SK-N-SH (cell line): ENCODE measurements around the gene SMG7. TPM values are rescaled to one million over a fixed set of nuclear protein-coding genes. Genes with fewer than 3 reads are reported as not detected.

Experiments
- CTCF ChIA-PET: fragments of 300-600, 350-600 bp; formaldehyde crosslinking; extraction: SDS; loops from one replicate; lab custom pipeline; 2021; lab: Yijun Ruan, JAX
- POLR2A ChIA-PET: fragments of 350-600 bp; sonication (Branson Sonifier 250); formaldehyde crosslinking; extraction: SDS; loops from one replicate; lab custom pipeline; 2020; ENCODE audit warnings: antibody characterized with exemption, inconsistent platforms; lab: Yijun Ruan, JAX
- DNase-seq: peaks from one replicate; pipeline ENCODE4 v3.0.0; 2012
- H2AFZ ChIP-seq: fragments of 200-600 bp; sonication (generic); 2 replicates; pipeline ENCODE4 v1.8.1; 2016; ENCODE audit warnings: antibody characterized with exemption, mild to moderate bottlenecking, low read depth
- H3F3A ChIP-seq: fragments of 200-600 bp; sonication (generic); replicated peaks from 2 replicates; pipeline ENCODE3; 2016; ENCODE audit warnings: antibody characterized with exemption, mild to moderate bottlenecking; ENCODE audit not compliant: insufficient read depth
- H3K27ac ChIP-seq, 2 experiments: fragments of 200-500 bp in 1 of 2; fragments of 200-600 bp in 1 of 2; sonication (Bioruptor generic) in 1 of 2; sonication (generic), shearing (Covaris generic) in 1 of 2; 2 replicates each; pipeline versions ENCODE4 v1.5.1 to v1.6.1; 2014 to 2016; ENCODE audit warnings: low read depth in 2 of 2, inconsistent platforms in 1 of 2, low read length in 1 of 2, mild to moderate bottlenecking in 1 of 2, mixed read lengths in 1 of 2
- H3K27me3 ChIP-seq: fragments of 200-600 bp; sonication (generic), shearing (Covaris generic); 2 replicates; pipeline ENCODE4 v1.6.1; 2016; ENCODE audit warnings: mixed run types; ENCODE audit not compliant: insufficient read depth
- H3K36me3 ChIP-seq, 2 experiments: fragments of 200-500 bp in 1 of 2; fragments of 200-600 bp in 1 of 2; sonication (Bioruptor generic) in 1 of 2; sonication (generic) in 1 of 2; replicated peaks in 1 of 2; 2 replicates each; pipeline versions ENCODE3 to v1.5.1; 2014 to 2016; ENCODE audit warnings: low read length in 1 of 2, mild to moderate bottlenecking in 1 of 2; ENCODE audit not compliant: insufficient read depth in 2 of 2, control insufficient read depth in 1 of 2
- H3K4me1 ChIP-seq, 2 experiments: fragments of 200-500 bp in 1 of 2; fragments of 200-600 bp in 1 of 2; sonication (Bioruptor generic) in 1 of 2; sonication (generic), shearing (Covaris generic) in 1 of 2; 2 replicates each; pipeline versions ENCODE4 v1.5.1 to v1.6.1; 2014 to 2016; ENCODE audit warnings: low read depth in 1 of 2, low read length in 1 of 2, mixed run types in 1 of 2; ENCODE audit not compliant: insufficient read depth in 2 of 2, control insufficient read depth in 1 of 2
- H3K4me2 ChIP-seq: fragments of 200-600 bp; sonication (generic), shearing (Covaris generic); 2 replicates; pipeline ENCODE4 v1.6.1; 2017; ENCODE audit warnings: mixed run types
- H3K4me3 ChIP-seq, 2 experiments: fragments of 200-500 bp in 1 of 2; fragments of 200-600 bp in 1 of 2; sonication (Bioruptor generic) in 1 of 2; sonication (generic), shearing (Covaris generic) in 1 of 2; 2 replicates each; pipeline versions ENCODE4 v1.5.1 to v1.8.1; 2014 to 2016; ENCODE audit warnings: low read depth in 2 of 2, inconsistent platforms in 1 of 2, low read length in 1 of 2, mild to moderate bottlenecking in 1 of 2, mixed read lengths in 1 of 2, moderate library complexity in 1 of 2
- H3K79me2 ChIP-seq: fragments of 200-600 bp; sonication (generic); 2 replicates; pipeline ENCODE4 v1.8.1; 2017; ENCODE audit warnings: mild to moderate bottlenecking; ENCODE audit not compliant: insufficient read depth
- H3K9ac ChIP-seq: fragments of 200-600 bp; sonication (generic); 2 replicates; pipeline ENCODE4 v1.6.1; 2017; ENCODE audit warnings: mixed run types
- H3K9me2 ChIP-seq: fragments of 200-600 bp; sonication (generic); 2 replicates; pipeline ENCODE4 v1.6.1; 2017; ENCODE audit warnings: mixed run types
- H3K9me3 ChIP-seq: fragments of 200-600 bp; sonication (generic); 2 replicates; pipeline ENCODE4 v1.6.1; 2017; ENCODE audit warnings: mixed run types, mild to moderate bottlenecking, moderate library complexity
- H4K20me1 ChIP-seq: fragments of 200-600 bp; sonication (generic); 2 replicates; pipeline ENCODE4 v1.6.1; 2017; ENCODE audit warnings: mild to moderate bottlenecking, mixed run types; ENCODE audit not compliant: insufficient read depth
- FOXJ3 ChIP-seq: sonication (generic); formaldehyde crosslinking; IDR thresholded peaks from 2 replicates; pipeline ENCODE4 v1.5.1; 2020; ENCODE audit warnings: mild to moderate bottlenecking, missing genetic modification reagents
- GABPA ChIP-seq: IDR thresholded peaks from 2 replicates; pipeline ENCODE4 v1.4.0; 2012; ENCODE audit warnings: low read depth, mild to moderate bottlenecking
- NRF1 ChIP-seq: IDR thresholded peaks from 2 replicates; pipeline ENCODE4 v1.6.1; 2012; ENCODE audit warnings: low read depth, mild to moderate bottlenecking, low read length
- POLR2AphosphoS5 ChIP-seq: IDR thresholded peaks from 2 replicates; pipeline ENCODE4 v1.6.1; 2012; ENCODE audit warnings: low read depth, low read length
- RAD21 ChIP-seq: IDR thresholded peaks from 2 replicates; pipeline ENCODE4 v1.6.1; 2012; ENCODE audit warnings: mild to moderate bottlenecking, low read length
- RFX5 ChIP-seq: IDR thresholded peaks from 2 replicates; pipeline ENCODE4 v1.6.1; 2012; ENCODE audit warnings: mild to moderate bottlenecking, improper control_type of control experiment, low read length
- SMC3 ChIP-seq: IDR thresholded peaks from 2 replicates; pipeline ENCODE4 v1.6.1; 2012; ENCODE audit warnings: low read depth, low read length, improper control_type of control experiment
- TAF1 ChIP-seq: IDR thresholded peaks from 2 replicates; pipeline ENCODE4 v1.6.1; 2012; ENCODE audit warnings: low read depth, mild to moderate bottlenecking, low read length, moderate library complexity, borderline replicate concordance
- YY1 ChIP-seq: IDR thresholded peaks from 2 replicates; pipeline ENCODE4 v1.4.0; 2012; ENCODE audit warnings: low read depth, mild to moderate bottlenecking
- WGBS: methylation state at CpG from one replicate; pipeline ENCODE4 v1.1.6; 2017; ENCODE audit warnings: low lambda C conversion rate; 5-methylcytosine and 5-hydroxymethylcytosine counted together
- polyA plus RNA-seq, 3 experiments: library from polyadenylated mRNA; depleted of rRNA; stranded (reverse); fragments of >200 nt; gene quantifications; 2 replicates each; pipeline ENCODE4 v1.2.3, GENCODE V29; 2012
- TF ChIP-seq, protein P1 (sequence below): IDR thresholded peaks from 2 replicates; pipeline ENCODE4 v1.6.1; 2012; ENCODE audit warnings: mild to moderate bottlenecking, low read depth, low read length, moderate library complexity

Gene SMG7
- polyA plus RNA-seq, 1 of the 3 experiments (the other 2 are of a cell fraction) = 19.8 TPM

DNA sequence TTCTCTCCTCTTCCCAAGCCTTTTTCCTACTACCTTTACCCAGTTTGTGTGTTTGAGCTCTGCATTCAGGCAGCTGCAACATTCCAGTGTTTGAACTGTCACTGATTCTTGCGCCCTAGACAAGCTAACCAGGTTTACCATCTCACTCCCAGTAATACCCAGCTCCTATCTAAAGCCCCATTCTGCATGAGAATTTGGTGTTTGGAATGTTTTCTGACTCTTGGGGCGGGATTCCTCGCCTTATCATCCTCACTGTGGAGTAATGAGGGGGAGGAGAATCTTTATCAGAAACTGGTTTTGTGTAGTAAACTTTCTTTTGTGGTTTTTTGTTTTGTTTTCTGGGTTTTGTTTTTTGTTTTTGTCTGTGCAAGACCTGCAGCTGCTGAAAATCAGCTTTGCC is 81.5 kb downstream of the SMG7 start:
- POLR2A ChIA-PET = no interaction called here
- H3K36me3 ChIP-seq = peaks cover 55 to 66% of the 10 kb centered on the region in 2 experiments

DNA sequence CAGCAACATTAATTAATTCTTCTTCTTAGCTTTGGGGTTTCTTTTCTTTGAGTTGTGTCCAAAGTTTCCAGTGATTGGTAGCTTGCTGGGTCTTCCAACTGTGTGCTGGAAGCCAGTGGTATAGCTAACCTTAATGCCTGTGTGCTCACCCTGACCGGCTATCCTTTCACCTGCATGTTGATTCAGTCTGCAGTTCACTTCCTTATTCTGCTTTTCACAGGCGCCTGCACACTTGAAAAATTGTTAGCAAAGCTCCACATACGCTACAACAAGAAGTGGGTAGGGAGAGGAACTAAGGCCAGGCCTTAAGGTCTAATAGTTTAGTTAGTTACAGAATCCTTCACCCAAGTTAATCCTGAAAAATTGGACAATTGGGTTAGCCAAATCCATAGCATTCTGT is 82.3 kb downstream of the SMG7 start:
- POLR2A ChIA-PET = no interaction called here
- no peak for DNase-seq
- Histone ChIP-seq H3K9me2 (no peaks in the 10 kb centered on the region), H3K36me3 (peaks cover 53 to 57% of the 10 kb centered on the region in 2 experiments), H3K27ac (no peak overlapping the region), H3K79me2 (no peaks in the 10 kb centered on the region), H3K27me3 (no peaks in the 10 kb centered on the region), H3K4me3 (no peak overlapping the region), H3K4me1 (no peaks in the 10 kb centered on the region), H3K9me3 (no peaks in the 10 kb centered on the region), H3F3A (peaks cover 7% of the 10 kb centered on the region), H2AFZ (no peak overlapping the region), H4K20me1 (no peaks in the 10 kb centered on the region), H3K4me2 (no peak overlapping the region), H3K9ac (no peak overlapping the region)
- WGBS = 96% methylated on average over 3 of the region's 3 CpGs
- no peak for TF ChIP-seq POLR2AphosphoS5
- TF ChIP-seq, protein P1, sequence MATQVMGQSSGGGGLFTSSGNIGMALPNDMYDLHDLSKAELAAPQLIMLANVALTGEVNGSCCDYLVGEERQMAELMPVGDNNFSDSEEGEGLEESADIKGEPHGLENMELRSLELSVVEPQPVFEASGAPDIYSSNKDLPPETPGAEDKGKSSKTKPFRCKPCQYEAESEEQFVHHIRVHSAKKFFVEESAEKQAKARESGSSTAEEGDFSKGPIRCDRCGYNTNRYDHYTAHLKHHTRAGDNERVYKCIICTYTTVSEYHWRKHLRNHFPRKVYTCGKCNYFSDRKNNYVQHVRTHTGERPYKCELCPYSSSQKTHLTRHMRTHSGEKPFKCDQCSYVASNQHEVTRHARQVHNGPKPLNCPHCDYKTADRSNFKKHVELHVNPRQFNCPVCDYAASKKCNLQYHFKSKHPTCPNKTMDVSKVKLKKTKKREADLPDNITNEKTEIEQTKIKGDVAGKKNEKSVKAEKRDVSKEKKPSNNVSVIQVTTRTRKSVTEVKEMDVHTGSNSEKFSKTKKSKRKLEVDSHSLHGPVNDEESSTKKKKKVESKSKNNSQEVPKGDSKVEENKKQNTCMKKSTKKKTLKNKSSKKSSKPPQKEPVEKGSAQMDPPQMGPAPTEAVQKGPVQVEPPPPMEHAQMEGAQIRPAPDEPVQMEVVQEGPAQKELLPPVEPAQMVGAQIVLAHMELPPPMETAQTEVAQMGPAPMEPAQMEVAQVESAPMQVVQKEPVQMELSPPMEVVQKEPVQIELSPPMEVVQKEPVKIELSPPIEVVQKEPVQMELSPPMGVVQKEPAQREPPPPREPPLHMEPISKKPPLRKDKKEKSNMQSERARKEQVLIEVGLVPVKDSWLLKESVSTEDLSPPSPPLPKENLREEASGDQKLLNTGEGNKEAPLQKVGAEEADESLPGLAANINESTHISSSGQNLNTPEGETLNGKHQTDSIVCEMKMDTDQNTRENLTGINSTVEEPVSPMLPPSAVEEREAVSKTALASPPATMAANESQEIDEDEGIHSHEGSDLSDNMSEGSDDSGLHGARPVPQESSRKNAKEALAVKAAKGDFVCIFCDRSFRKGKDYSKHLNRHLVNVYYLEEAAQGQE = no peak
- TF ChIP-seq GABPA = no peak
- TF ChIP-seq RFX5 = no peak
- no peak for TF ChIP-seq FOXJ3 (CRISPR knock-in tag)
- CTCF ChIA-PET = interaction anchor here (1.8 kb wide), 1 partner anchor 10 kb away, joined by 7 read pairs; no protein-coding TSS in a partner anchor

More for the DNA sequence above, 81.5 kb downstream of the SMG7 start:
- Histone ChIP-seq H2AFZ (no peak overlapping the region), H3F3A (peaks cover 7% of the 10 kb centered on the region), H3K9me3 (no peaks in the 10 kb centered on the region), H3K9me2 (no peaks in the 10 kb centered on the region), H3K4me2 (no peak overlapping the region), H3K27me3 (no peaks in the 10 kb centered on the region), H4K20me1 (no peaks in the 10 kb centered on the region), H3K79me2 (no peaks in the 10 kb centered on the region), H3K9ac (no peak overlapping the region), H3K4me3 (no peak overlapping the region), H3K4me1 (no peaks in the 10 kb centered on the region), H3K27ac (peak overlapping the region in 1 of 2 experiments; percentile 3; a peak in 1 of 4 replicates)
- CTCF ChIA-PET = interaction anchor here (1.8 kb wide), 1 partner anchor 9 kb away, joined by 7 read pairs; no protein-coding TSS in a partner anchor
- DNase-seq = no peak
- TF ChIP-seq TAF1 (no peak), SMC3 (no peak), YY1 (no peak), NRF1 (no peak), RAD21 (no peak)
- WGBS = 97% methylated on average over 3 of the region's 3 CpGs
